HepG2 (cell line): ENCODE results near the gene MFAP4. TPM values are rescaled to one million over a fixed set of nuclear protein-coding genes. Genes with fewer than 3 reads are reported as not detected.
A peak's percentile ranks its signal among the peaks of the same experiment; 100 is the strongest.

ENCODE experiments used
- AGO2 ChIP-seq: fragments of 200-400 bp; formaldehyde crosslinking; optimal IDR thresholded peaks from 2 replicates; pipeline ENCODE3; 2017; ENCODE audit warnings: mild to moderate bottlenecking, low read depth, low read length, moderate library complexity
- BRCA1 ChIP-seq: sonication (generic); formaldehyde crosslinking; IDR thresholded peaks from 2 replicates; pipeline ENCODE4 v1.4.0; 2020; ENCODE audit warnings: missing genetic modification reagents
- CBX2 ChIP-seq, 2 experiments: fragments of 200-600 bp in 1 of 2; sonication (generic); formaldehyde crosslinking in 1 of 2; IDR thresholded peaks; 2 replicates each; pipeline versions ENCODE4 v1.7.0 to v1.8.1; 2018 to 2022; ENCODE audit warnings: low read depth in 2 of 2, low read length in 1 of 2, mild to moderate bottlenecking in 1 of 2, missing genetic modification reagents in 1 of 2
- HNF4G ChIP-seq, 2 experiments: sonication (generic) in 1 of 2; formaldehyde crosslinking in 1 of 2; IDR thresholded peaks; 2 replicates each; pipeline versions ENCODE4 v1.4.0 to v1.6.1; 2011 to 2020; ENCODE audit warnings: borderline replicate concordance in 2 of 2, low read depth in 2 of 2, mild to moderate bottlenecking in 2 of 2, low read length in 1 of 2, missing genetic modification reagents in 1 of 2, moderate library complexity in 1 of 2
- KLF12 ChIP-seq: sonication (generic); formaldehyde crosslinking; IDR thresholded peaks from 2 replicates; pipeline ENCODE4 v1.4.0; 2020; ENCODE audit warnings: missing genetic modification reagents, borderline replicate concordance
- PCBP2 ChIP-seq: fragments of 200-400 bp; formaldehyde crosslinking; optimal IDR thresholded peaks from 2 replicates; pipeline ENCODE3; 2018; ENCODE audit warnings: low read length, low read depth; ENCODE audit not compliant: poor library complexity, severe bottlenecking
- RXRB ChIP-seq: IDR thresholded peaks from 2 replicates; pipeline ENCODE4 v1.6.1; 2016; ENCODE audit warnings: borderline replicate concordance, missing genetic modification reagents, missing compliant biosample characterization
- SP140L ChIP-seq: sonication (generic); formaldehyde crosslinking; IDR thresholded peaks from 2 replicates; pipeline ENCODE4 v1.4.0; 2020; ENCODE audit warnings: missing genetic modification reagents, borderline replicate concordance
- SRSF9 ChIP-seq: fragments of 200-400 bp; formaldehyde crosslinking; IDR thresholded peaks from 2 replicates; pipeline ENCODE4 v1.6.1; 2018; ENCODE audit warnings: borderline replicate concordance, mild to moderate bottlenecking, low read depth, low read length; ENCODE audit not compliant: insufficient read depth, poor library complexity, severe bottlenecking
- TEF ChIP-seq: sonication (generic); formaldehyde crosslinking; IDR thresholded peaks from 2 replicates; pipeline ENCODE4 v1.5.0; 2020; ENCODE audit warnings: missing genetic modification reagents
- YEATS2 ChIP-seq: sonication (generic); formaldehyde crosslinking; IDR thresholded peaks from 2 replicates; pipeline ENCODE4 v1.4.0; 2020; ENCODE audit warnings: missing genetic modification reagents, borderline replicate concordance
- ZBTB1 ChIP-seq: sonication (generic); formaldehyde crosslinking; IDR thresholded peaks from 2 replicates; pipeline ENCODE4 v1.4.0; 2020; ENCODE audit warnings: missing genetic modification reagents, borderline replicate concordance
- ZBTB46 ChIP-seq: sonication (generic); formaldehyde crosslinking; IDR thresholded peaks from 2 replicates; pipeline ENCODE4 v1.4.0; 2020; ENCODE audit warnings: mild to moderate bottlenecking, missing genetic modification reagents, borderline replicate concordance
- ZFP1 ChIP-seq: IDR thresholded peaks from 2 replicates; pipeline ENCODE4 v1.6.1; 2016
- ZIK1 ChIP-seq: sonication (generic); formaldehyde crosslinking; IDR thresholded peaks from 2 replicates; pipeline ENCODE4 v1.5.0; 2020; ENCODE audit warnings: mild to moderate bottlenecking, low read depth, missing genetic modification reagents, borderline replicate concordance
- ZNF512 ChIP-seq: sonication (generic); formaldehyde crosslinking; IDR thresholded peaks from 2 replicates; pipeline ENCODE4 v1.4.0; 2020; ENCODE audit warnings: mild to moderate bottlenecking, missing genetic modification reagents
- ZSCAN21 ChIP-seq: sonication (generic); formaldehyde crosslinking; IDR thresholded peaks from 2 replicates; pipeline ENCODE4 v1.8.0; 2022; ENCODE audit warnings: mild to moderate bottlenecking, missing genetic modification reagents, moderate library complexity, borderline replicate concordance
- polyA plus RNA-seq, 8 experiments: library from polyadenylated mRNA; depleted of rRNA in 3 of 8; stranded (reverse) in 7 of 8; unstranded in 1 of 8; fragments of >200 nt; fragmentation: Illumina TruSeq in 4 of 8; extraction: Trizol in 4 of 8; gene quantifications; 2 replicates each; pipeline versions ENCODE4 v1.2.1 to v1.2.3, GENCODE V29; 2011 to 2016; ENCODE audit warnings: low read depth in 4 of 8, missing spikeins in 1 of 8, mixed read lengths in 1 of 8; ENCODE audit not compliant: insufficient read depth in 1 of 8
- total RNA-seq, 5 experiments: library from RNA; depleted of rRNA; stranded (reverse); fragments of >200 nt; fragmentation: Illumina TruSeq; extraction: Trizol; gene quantifications; 2 replicates each; pipeline ENCODE4 v1.2.3, GENCODE V29; 2016; ENCODE audit warnings: low read depth in 1 of 5
- TF ChIP-seq, protein P1 (sequence below): sonication (generic); formaldehyde crosslinking; IDR thresholded peaks from 2 replicates; pipeline ENCODE4 v1.8.1; 2023; ENCODE audit warnings: mild to moderate bottlenecking, missing genetic modification reagents
- TF ChIP-seq, protein P2 (sequence below): sonication (generic); formaldehyde crosslinking; IDR thresholded peaks from 2 replicates; pipeline ENCODE4 v1.8.1; 2023; ENCODE audit warnings: missing genetic modification reagents, inconsistent platforms, borderline replicate concordance

The MFAP4 gene
- total and polyA plus RNA-seq, 2 of the 13 experiments (the other 11 are each of a cell fraction or from before 2014, with no cell fraction given): 0.08 TPM; not detected in 1

DNA sequence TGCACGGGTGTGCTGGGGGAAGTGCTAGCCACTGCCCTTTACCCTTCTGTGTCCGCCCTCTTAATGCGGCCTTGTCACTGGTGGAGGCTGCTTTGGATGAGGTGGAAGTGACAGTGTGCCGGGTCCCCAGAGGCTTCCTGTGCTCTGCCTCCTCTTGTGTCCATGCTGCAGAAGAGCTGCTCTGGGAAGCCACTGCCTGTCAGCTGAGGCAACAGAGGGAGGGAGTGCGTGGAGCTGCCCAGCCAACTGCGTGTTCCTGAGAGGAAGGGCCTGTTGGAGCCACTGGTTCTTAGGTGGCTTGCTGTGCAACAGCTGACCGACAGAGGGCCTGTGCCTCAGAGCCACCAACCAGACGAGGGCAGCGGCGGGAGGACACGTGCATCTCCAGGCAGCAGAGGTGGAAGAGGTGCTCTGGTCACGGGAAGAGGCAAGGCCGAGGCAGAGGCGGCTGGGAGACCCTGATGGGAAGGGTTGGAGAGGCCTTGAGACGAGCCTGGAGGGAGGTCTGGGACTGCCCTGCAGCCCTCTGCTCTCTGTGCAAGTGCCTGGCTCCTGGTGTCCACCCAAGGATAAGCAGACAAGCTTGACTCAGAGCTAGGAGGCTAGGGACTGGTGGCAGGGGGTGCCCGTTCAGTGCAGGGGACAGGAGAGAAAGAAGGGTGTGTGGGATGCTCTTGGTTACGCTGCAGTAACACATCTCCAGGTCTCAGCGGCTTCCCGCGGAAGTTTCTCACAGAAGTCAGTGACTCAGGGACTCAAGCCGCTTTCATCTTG is 49.9 kb downstream of the MFAP4 start (continued):
- no peak for TF ChIP-seq ZFP1 (CRISPR knock-in tag)
- TF ChIP-seq BRCA1 (CRISPR knock-in tag): no peak
- no peak for TF ChIP-seq KLF12 (CRISPR knock-in tag)
- TF ChIP-seq YEATS2 (CRISPR knock-in tag): no peak
- TF ChIP-seq, protein P1, sequence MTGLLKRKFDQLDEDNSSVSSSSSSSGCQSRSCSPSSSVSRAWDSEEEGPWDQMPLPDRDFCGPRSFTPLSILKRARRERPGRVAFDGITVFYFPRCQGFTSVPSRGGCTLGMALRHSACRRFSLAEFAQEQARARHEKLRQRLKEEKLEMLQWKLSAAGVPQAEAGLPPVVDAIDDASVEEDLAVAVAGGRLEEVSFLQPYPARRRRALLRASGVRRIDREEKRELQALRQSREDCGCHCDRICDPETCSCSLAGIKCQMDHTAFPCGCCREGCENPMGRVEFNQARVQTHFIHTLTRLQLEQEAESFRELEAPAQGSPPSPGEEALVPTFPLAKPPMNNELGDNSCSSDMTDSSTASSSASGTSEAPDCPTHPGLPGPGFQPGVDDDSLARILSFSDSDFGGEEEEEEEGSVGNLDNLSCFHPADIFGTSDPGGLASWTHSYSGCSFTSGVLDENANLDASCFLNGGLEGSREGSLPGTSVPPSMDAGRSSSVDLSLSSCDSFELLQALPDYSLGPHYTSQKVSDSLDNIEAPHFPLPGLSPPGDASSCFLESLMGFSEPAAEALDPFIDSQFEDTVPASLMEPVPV: peak; percentile 88
- peak; percentile 96 for TF ChIP-seq ZSCAN21 (CRISPR knock-in tag)
- no peak for TF ChIP-seq CBX2 (IDR thresholded peaks at IDR 0.05; ENCODE audit: low read depth, low read length)
- no peak for TF ChIP-seq CBX2 (CRISPR knock-in tag; IDR thresholded peaks at IDR 0.05; ENCODE audit: low read depth)
- TF ChIP-seq, protein P2, sequence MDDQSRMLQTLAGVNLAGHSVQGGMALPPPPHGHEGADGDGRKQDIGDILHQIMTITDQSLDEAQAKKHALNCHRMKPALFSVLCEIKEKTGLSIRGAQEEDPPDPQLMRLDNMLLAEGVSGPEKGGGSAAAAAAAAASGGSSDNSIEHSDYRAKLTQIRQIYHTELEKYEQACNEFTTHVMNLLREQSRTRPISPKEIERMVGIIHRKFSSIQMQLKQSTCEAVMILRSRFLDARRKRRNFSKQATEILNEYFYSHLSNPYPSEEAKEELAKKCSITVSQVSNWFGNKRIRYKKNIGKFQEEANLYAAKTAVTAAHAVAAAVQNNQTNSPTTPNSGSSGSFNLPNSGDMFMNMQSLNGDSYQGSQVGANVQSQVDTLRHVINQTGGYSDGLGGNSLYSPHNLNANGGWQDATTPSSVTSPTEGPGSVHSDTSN (CRISPR knock-in tag): no peak
- no peak for TF ChIP-seq ZBTB46 (CRISPR knock-in tag)
- TF ChIP-seq RXRB (CRISPR knock-in tag): 0 out of 2 replicates have a peak, but pooled peaks have one; percentile 9
- no peak for TF ChIP-seq ZBTB1 (CRISPR knock-in tag)
- TF ChIP-seq SRSF9: no peak
- no peak for TF ChIP-seq PCBP2
- peak; percentile 85; the same call in 1 of the 2 replicates for TF ChIP-seq ZIK1 (CRISPR knock-in tag)
- TF ChIP-seq AGO2: peak; percentile 84
- 0 out of 2 replicates have a peak, but pooled peaks have one; percentile 31 for TF ChIP-seq ZNF512 (CRISPR knock-in tag)
- no peak for TF ChIP-seq SP140L (CRISPR knock-in tag)
- no peak for TF ChIP-seq HNF4G (IDR thresholded peaks at IDR 0.05; ENCODE audit: borderline replicate concordance, low read depth, low read length)
- 0 out of 2 replicates have a peak, but pooled peaks have one; percentile 25 for TF ChIP-seq HNF4G (CRISPR knock-in tag; IDR thresholded peaks at IDR 0.05; ENCODE audit: borderline replicate concordance, low read depth)
- TF ChIP-seq TEF (CRISPR knock-in tag): no peak
